Brain microvascular endothelial cell (primary cell): Measurements from ENCODE around the gene DHDH.
"Not testable (repeated sequence)": the region's sequence is repeated elsewhere in the genome, so short reads cannot be mapped to it uniquely, and the experiment has no call there.

Experiments
- DNase-seq: peaks from one replicate; pipeline ENCODE4 v3.0.0-alpha.2; 2020
- H3K27ac ChIP-seq: fragments of 250-450 bp; sonication (Bioruptor Pico); 2 replicates; pipeline ENCODE4 v1.5.1; 2020; ENCODE audit warnings: mild to moderate bottlenecking, moderate library complexity
- H3K27me3 ChIP-seq: fragments of 250-450 bp; sonication (Bioruptor Pico); replicated peaks from 2 replicates; pipeline ENCODE4 v1.5.1; 2020; ENCODE audit warnings: mild to moderate bottlenecking
- H3K36me3 ChIP-seq: fragments of 250-450 bp; sonication (Bioruptor Pico); replicated peaks from 2 replicates; pipeline ENCODE4 v1.5.1; 2020; ENCODE audit warnings: mild to moderate bottlenecking
- H3K4me3 ChIP-seq: 2 replicates; pipeline ENCODE4 v1.5.1; 2011; ENCODE audit warnings: low read depth, mild to moderate bottlenecking, control low read depth, low read length, moderate library complexity
- CTCF ChIP-seq: IDR thresholded peaks from 2 replicates; pipeline ENCODE4 v1.5.1; 2011; ENCODE audit warnings: low read depth, mild to moderate bottlenecking, moderate library complexity, low read length, control low read depth, inconsistent platforms; ENCODE audit errors: missing control alignments
- in situ Hi-C: cut with HindIII; loops from 2 replicates; pipeline ENCODE4 v1.10.0; 2017; ENCODE audit warnings: low sequenced_read_pairs, low pct_ligation_motif_present

Gene DHDH

GRCh38 chr19:48905664-48906063 lies 27.8 kb upstream of the DHDH start:
- Histone ChIP-seq H3K36me3 (peaks cover 28% of the 10 kb centered on the region), H3K4me3 (no peak overlapping the region), H3K27ac (no peak overlapping the region), H3K27me3 (no peaks in the 10 kb centered on the region)
- DNase-seq = no peak
- TF ChIP-seq CTCF = no peak
- in situ Hi-C loops = no loop called here

- no peaks in the 10 kb centered on the region for H3K27me3 ChIP-seq
- no peak overlapping the region for H3K27ac ChIP-seq
- peaks cover 28% of the 10 kb centered on the region for H3K36me3 ChIP-seq
- in situ Hi-C loops = no loop called here
- no peak for TF ChIP-seq CTCF
- no peak for DNase-seq
- no peak overlapping the region for H3K4me3 ChIP-seq
Measured at GRCh38 chr19:48906324-48906723, 27.2 kb upstream of the DHDH start.

- no peak for DNase-seq
- peaks cover 35% of the 10 kb centered on the region for H3K36me3 ChIP-seq
Measured at GRCh38 chr19:48907671-48908070, 25.8 kb upstream of the DHDH start.

GRCh38 chr19:48909424-48910077 lies 23.9 kb upstream of the DHDH start:
- H3K27me3 ChIP-seq, H3K27ac ChIP-seq, in situ Hi-C loops, H3K4me3 ChIP-seq, DNase-seq: not testable (repeated sequence)
- H3K36me3 ChIP-seq = peaks cover 52% of the 10 kb centered on the region

More at GRCh38 chr19:48907671-48908070, 25.8 kb upstream of the DHDH start:
- no peak overlapping the region for H3K4me3 ChIP-seq
- no peak for TF ChIP-seq CTCF
- in situ Hi-C loops = no loop called here
- H3K27ac ChIP-seq = no peak overlapping the region
- no peaks in the 10 kb centered on the region for H3K27me3 ChIP-seq

DNA sequence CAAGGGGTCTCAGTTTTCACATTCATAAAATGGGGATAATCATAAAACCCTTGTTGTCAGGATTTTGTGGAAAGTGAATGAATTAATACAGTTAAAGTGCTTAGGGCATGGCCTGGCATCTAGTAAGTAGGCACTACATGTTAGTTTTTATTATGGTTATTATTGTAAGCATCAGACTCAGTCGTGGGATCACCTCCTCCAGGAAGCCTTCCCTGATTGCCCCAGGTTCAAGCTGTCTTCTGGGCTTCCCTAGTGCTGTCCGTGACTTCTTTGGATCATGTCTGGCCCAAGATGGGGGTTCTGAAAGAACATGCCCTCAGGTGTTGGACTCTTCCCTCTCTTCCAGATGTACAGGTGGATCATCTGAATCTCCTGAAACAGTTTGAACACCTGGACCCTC lies 22.7 kb upstream of the DHDH start:
- Histone ChIP-seq H3K27me3 (no peaks in the 10 kb centered on the region), H3K36me3 (peaks cover 56% of the 10 kb centered on the region), H3K27ac (no peak overlapping the region), H3K4me3 (no peak overlapping the region)
- no peak for DNase-seq
- in situ Hi-C loops = no loop called here
- TF ChIP-seq CTCF = no peak

DNA sequence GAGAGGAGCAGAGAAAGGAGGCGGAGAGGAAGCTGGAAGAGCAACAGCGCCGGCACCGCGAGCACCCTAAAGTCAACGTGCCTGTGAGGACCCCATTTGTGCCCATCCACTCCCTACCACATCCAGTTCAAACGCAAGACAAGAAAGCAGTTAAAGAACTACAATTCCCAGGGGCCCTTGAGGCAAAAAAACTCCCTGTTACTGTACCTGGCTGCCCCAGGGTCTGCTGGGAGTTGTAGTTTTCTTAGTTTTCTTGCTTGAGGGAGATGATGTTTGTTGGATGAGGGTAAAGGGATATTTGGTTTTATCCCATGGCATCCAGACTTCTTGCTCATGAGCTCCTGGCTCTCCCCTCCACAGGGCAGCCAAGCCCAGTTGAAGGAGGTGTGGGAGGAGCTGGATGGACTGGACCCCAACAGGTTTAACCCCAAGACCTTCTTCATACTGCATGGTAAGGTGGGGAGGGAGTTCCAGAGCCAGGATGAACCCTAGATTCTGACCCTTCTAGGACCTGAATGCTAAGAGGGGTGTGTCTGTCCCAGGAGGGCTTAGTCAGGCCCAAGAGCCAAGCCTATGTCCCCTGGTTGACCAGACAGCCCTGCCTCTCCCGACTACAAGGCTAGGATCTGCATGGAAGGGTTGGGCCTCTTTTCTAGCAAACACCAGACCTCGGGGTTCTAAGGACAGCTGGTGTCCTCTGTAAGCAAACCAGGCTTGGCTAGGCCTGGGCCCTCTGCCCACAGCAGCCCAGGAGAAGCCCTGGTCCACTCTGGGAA lies 20.2 kb upstream of the DHDH start:
- in situ Hi-C loops = no loop called here
- no peak overlapping the region for H3K4me3 ChIP-seq
- H3K36me3 ChIP-seq = peaks cover 59% of the 10 kb centered on the region
- no peak for DNase-seq
- H3K27ac ChIP-seq = no peak overlapping the region
- TF ChIP-seq CTCF = no peak
- no peaks in the 10 kb centered on the region for H3K27me3 ChIP-seq
